Liver (tissue), 9 donors: ENCODE results near the gene CHRNA9. TPM values are rescaled to one million over a fixed set of nuclear protein-coding genes. Genes with fewer than 3 reads are reported as not detected.

Experiments used
- DNase-seq: peaks from one replicate; pipeline ENCODE4 v3.0.0-alpha.2; 2017; ENCODE audit warnings: low spot score
- H3K27ac ChIP-seq, 2 donors: one replicate each; pipeline ENCODE4 v1.7.0; 2013; ENCODE audit warnings: inconsistent platforms in 2 of 2, low read length in 2 of 2, control low read depth in 1 of 2, low read depth in 1 of 2, mild to moderate bottlenecking in 1 of 2
- H3K27me3 ChIP-seq, 4 donors: one replicate each; pipeline versions ENCODE4 v1.6.1 to v1.7.0; 2013; ENCODE audit warnings: low read length in 3 of 4, inconsistent platforms in 1 of 4, mild to moderate bottlenecking in 1 of 4, moderate library complexity in 1 of 4; ENCODE audit not compliant: control insufficient read depth in 4 of 4, insufficient read depth in 4 of 4
- H3K36me3 ChIP-seq, 4 donors: one replicate each; pipeline versions ENCODE4 v1.6.1 to v1.7.0; 2013; ENCODE audit warnings: low read length in 3 of 4, mild to moderate bottlenecking in 3 of 4, low read depth in 1 of 4, moderate library complexity in 1 of 4; ENCODE audit not compliant: control insufficient read depth in 4 of 4, insufficient read depth in 3 of 4
- H3K4me1 ChIP-seq, 4 donors: one replicate each; pipeline versions ENCODE4 v1.6.1 to v1.7.0; 2013; ENCODE audit warnings: low read length in 3 of 4, mild to moderate bottlenecking in 3 of 4, moderate library complexity in 1 of 4; ENCODE audit not compliant: control insufficient read depth in 4 of 4, insufficient read depth in 4 of 4
- H3K4me3 ChIP-seq, 3 donors: one replicate each; pipeline versions ENCODE4 v1.6.1 to v1.7.0; 2013; ENCODE audit warnings: low read length in 3 of 3, control low read depth in 1 of 3, low read depth in 1 of 3, mild to moderate bottlenecking in 1 of 3
- H3K9ac ChIP-seq, 2 donors: one replicate each; pipeline ENCODE4 v1.7.0; 2013; ENCODE audit warnings: low read length in 2 of 2, mild to moderate bottlenecking in 2 of 2, moderate library complexity in 2 of 2, control low read depth in 1 of 2, low read depth in 1 of 2
- H3K9me3 ChIP-seq, 4 donors: one replicate each; pipeline versions ENCODE4 v1.6.1 to v1.7.0; 2013; ENCODE audit warnings: low read length in 3 of 4; ENCODE audit not compliant: control insufficient read depth in 4 of 4
- EGR1 ChIP-seq, 2 donors: IDR thresholded peaks; 2 replicates each; pipeline ENCODE4 v1.6.1; 2016 to 2018; ENCODE audit warnings: antibody characterized with exemption in 2 of 2, low read depth in 2 of 2
- FOXA1 ChIP-seq: IDR thresholded peaks from 2 replicates; pipeline ENCODE4 v1.6.1; 2016; ENCODE audit warnings: antibody characterized with exemption
- GABPA ChIP-seq, 2 donors: IDR thresholded peaks in 1 of 2; conservative IDR thresholded peaks in 1 of 2; 2 replicates each; pipeline ENCODE4 v1.6.1; 2016; ENCODE audit warnings: antibody characterized with exemption in 2 of 2, mild to moderate bottlenecking in 1 of 2, moderate library complexity in 1 of 2
- HNF4A ChIP-seq, 2 donors: conservative IDR thresholded peaks; 2 replicates each; pipeline ENCODE4 v1.6.1; 2016; ENCODE audit warnings: antibody characterized with exemption in 2 of 2, mild to moderate bottlenecking in 2 of 2
- NR2F2 ChIP-seq: IDR thresholded peaks from 2 replicates; pipeline ENCODE4 v1.6.1; 2016; ENCODE audit warnings: antibody characterized with exemption
- RAD21 ChIP-seq, 2 donors: IDR thresholded peaks; 2 replicates each; pipeline ENCODE4 v1.6.1; 2016; ENCODE audit warnings: antibody characterized with exemption in 2 of 2, mild to moderate bottlenecking in 2 of 2
- RXRA ChIP-seq, 2 donors: IDR thresholded peaks; 2 replicates each; pipeline ENCODE4 v1.6.1; 2017 to 2018; ENCODE audit warnings: antibody characterized with exemption in 2 of 2, mild to moderate bottlenecking in 1 of 2
- TAF1 ChIP-seq: conservative IDR thresholded peaks from 2 replicates; pipeline ENCODE4 v1.6.1; 2016; ENCODE audit warnings: antibody characterized with exemption, mild to moderate bottlenecking
- YY1 ChIP-seq: IDR thresholded peaks from 2 replicates; pipeline ENCODE4 v1.6.1; 2016; ENCODE audit warnings: antibody characterized with exemption, mild to moderate bottlenecking
- WGBS: extraction: QIAGEN DNeasy Blood & Tissue Kit; methylation state at CpG from one replicate; pipeline ENCODE4 v1.1.7; 2013; 5-methylcytosine and 5-hydroxymethylcytosine counted together
- polyA plus RNA-seq, 2 donors: library from polyadenylated mRNA; stranded (reverse) in 1 of 2; unstranded in 1 of 2; fragments of 200-250 nt in 1 of 2; fragments of >200 nt in 1 of 2; fragmentation: Nextera tagmentation in 1 of 2; extraction: Ambion mirVana in 1 of 2; gene quantifications; one replicate each; pipeline versions ENCODE4 v1.2.1 to v1.2.3, GENCODE V29; 2013 to 2015
- total RNA-seq, 2 donors: library from RNA; depleted of rRNA; stranded (reverse); fragments of >200 nt; gene quantifications; one replicate each; pipeline ENCODE4 v1.2.3, GENCODE V29; 2014
- TF ChIP-seq, protein P1 (sequence below): IDR thresholded peaks from 2 replicates; pipeline ENCODE4 v1.6.1; 2016; ENCODE audit warnings: antibody characterized with exemption
- TF ChIP-seq, protein P2 (sequence below): IDR thresholded peaks from 2 replicates; pipeline ENCODE4 v1.6.1; 2016; ENCODE audit warnings: antibody characterized with exemption
- TF ChIP-seq, protein P3 (sequence below): IDR thresholded peaks from 2 replicates; pipeline ENCODE4 v1.6.1; 2016; ENCODE audit warnings: antibody characterized with exemption
- TF ChIP-seq, protein P4 (sequence below): fragments of 150-350 bp; IDR thresholded peaks from 2 replicates; pipeline ENCODE4 v1.5.1; 2017; ENCODE audit warnings: improper control_type of control experiment, low read depth, low read length; ENCODE audit not compliant: missing input control
- donor health status: healthy.
- donor health status: healthy.
- donor health status: healthy.
- donor health status: healthy.
- donor health status: healthy.

The CHRNA9 gene
- total and polyA plus RNA-seq, 4 donors = not detected

DNA sequence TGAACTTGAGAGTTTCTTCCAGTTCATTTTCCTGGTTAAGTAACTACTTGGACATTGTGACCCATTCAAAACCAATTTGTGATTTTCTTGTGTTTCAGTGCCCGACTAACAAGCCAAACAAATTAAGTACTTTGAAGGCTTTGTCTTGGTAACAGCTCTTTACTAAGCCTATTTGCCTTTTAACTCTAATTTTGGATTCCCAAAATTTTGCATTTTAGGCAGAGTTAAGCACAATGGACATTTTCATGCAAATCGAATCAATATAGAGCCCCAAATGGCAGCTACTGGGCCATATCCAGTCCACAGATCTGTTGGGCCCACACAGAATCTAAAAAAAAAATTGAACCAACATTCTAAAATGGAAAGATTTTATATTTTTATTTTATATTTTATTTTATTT lies 31.4 kb upstream of the CHRNA9 start:
- no peaks in the 10 kb centered on the region for H3K27me3 ChIP-seq
- H3K9me3 ChIP-seq = no peaks in the 10 kb centered on the region
- H3K4me3 ChIP-seq = no peak overlapping the region
- no peaks in the 10 kb centered on the region for H3K36me3 ChIP-seq
- H3K27ac ChIP-seq = no peak overlapping the region
- H3K4me1 ChIP-seq = no peaks in the 10 kb centered on the region
- TF ChIP-seq, protein P1, sequence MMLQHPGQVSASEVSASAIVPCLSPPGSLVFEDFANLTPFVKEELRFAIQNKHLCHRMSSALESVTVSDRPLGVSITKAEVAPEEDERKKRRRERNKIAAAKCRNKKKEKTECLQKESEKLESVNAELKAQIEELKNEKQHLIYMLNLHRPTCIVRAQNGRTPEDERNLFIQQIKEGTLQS = no peak
- TF ChIP-seq YY1 (no peak), GABPA (IDR thresholded peaks at IDR 0.05 in 1 of 2, conservative IDR thresholded peaks at IDR 0.05 in 1 of 2) (no peak), EGR1 (IDR thresholded peaks at IDR 0.05; ENCODE audit: low read depth in 2 of 2) (no peak), HNF4A (conservative IDR thresholded peaks at IDR 0.05) (no peak), RXRA (IDR thresholded peaks at IDR 0.05) (no peak)
- TF ChIP-seq, protein P2, sequence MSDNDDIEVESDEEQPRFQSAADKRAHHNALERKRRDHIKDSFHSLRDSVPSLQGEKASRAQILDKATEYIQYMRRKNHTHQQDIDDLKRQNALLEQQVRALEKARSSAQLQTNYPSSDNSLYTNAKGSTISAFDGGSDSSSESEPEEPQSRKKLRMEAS = no peak
- TF ChIP-seq, protein P3, sequence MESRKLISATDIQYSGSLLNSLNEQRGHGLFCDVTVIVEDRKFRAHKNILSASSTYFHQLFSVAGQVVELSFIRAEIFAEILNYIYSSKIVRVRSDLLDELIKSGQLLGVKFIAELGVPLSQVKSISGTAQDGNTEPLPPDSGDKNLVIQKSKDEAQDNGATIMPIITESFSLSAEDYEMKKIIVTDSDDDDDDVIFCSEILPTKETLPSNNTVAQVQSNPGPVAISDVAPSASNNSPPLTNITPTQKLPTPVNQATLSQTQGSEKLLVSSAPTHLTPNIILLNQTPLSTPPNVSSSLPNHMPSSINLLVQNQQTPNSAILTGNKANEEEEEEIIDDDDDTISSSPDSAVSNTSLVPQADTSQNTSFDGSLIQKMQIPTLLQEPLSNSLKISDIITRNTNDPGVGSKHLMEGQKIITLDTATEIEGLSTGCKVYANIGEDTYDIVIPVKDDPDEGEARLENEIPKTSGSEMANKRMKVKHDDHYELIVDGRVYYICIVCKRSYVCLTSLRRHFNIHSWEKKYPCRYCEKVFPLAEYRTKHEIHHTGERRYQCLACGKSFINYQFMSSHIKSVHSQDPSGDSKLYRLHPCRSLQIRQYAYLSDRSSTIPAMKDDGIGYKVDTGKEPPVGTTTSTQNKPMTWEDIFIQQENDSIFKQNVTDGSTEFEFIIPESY = no peak
- TF ChIP-seq, protein P4, sequence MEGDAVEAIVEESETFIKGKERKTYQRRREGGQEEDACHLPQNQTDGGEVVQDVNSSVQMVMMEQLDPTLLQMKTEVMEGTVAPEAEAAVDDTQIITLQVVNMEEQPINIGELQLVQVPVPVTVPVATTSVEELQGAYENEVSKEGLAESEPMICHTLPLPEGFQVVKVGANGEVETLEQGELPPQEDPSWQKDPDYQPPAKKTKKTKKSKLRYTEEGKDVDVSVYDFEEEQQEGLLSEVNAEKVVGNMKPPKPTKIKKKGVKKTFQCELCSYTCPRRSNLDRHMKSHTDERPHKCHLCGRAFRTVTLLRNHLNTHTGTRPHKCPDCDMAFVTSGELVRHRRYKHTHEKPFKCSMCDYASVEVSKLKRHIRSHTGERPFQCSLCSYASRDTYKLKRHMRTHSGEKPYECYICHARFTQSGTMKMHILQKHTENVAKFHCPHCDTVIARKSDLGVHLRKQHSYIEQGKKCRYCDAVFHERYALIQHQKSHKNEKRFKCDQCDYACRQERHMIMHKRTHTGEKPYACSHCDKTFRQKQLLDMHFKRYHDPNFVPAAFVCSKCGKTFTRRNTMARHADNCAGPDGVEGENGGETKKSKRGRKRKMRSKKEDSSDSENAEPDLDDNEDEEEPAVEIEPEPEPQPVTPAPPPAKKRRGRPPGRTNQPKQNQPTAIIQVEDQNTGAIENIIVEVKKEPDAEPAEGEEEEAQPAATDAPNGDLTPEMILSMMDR = no peak
- no peak for DNase-seq
- WGBS = 95% methylated on average over 2 of the region's 2 CpGs
- H3K9ac ChIP-seq = no peak overlapping the region

DNA sequence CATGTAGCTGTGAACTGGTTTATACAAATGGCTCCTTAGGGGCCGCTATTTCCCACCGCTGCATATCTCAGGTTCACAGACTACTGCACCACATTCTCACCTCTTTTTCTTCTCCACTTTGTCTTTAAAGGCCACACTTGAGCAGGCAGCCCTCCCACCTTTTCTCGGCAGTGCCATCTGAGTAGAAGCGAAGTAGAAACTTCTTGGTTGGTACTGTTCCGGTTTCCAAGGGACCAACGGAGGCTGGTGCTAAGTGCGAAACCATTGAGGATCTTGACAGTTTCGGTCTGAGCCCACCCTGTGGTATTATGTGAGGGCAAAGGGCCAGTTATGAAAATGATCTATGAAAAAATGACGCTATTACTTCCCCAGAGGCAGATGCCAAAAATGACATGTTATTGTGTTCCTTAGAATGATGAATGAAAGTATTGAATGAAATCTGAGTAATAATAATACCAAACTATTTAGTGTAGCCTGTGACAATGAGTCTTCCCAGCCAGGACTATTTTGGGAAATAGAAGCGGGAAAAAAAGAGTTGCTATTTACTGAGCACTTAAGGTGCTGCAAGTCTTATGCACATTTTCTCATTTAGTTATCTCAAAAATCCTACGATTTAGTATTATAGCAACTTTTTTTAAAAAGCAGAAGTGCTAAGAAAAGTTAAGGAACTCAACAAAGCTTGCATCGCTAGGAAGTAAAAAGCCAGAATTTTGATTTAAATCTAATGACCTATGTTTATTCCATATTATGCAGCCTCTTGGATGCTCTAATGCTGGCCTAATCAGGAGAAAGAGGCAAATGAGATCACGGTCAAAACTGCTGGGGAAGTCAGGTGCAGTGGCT lies 29.6 kb upstream of the CHRNA9 start:
- Histone ChIP-seq H3K27ac (peak overlapping the region in 1 of 2 donors; percentile 4), H3K4me3 (no peak overlapping the region)
- TF ChIP-seq RXRA (IDR thresholded peaks at IDR 0.05) (no peak), NR2F2 (no peak), RAD21 (IDR thresholded peaks at IDR 0.05) (peak in 1 of 2 donors; percentile 4), HNF4A (conservative IDR thresholded peaks at IDR 0.05) (no peak), FOXA1 (no peak), YY1 (no peak), TAF1 (no peak)
- TF ChIP-seq, protein P2 = no peak

More for the DNA sequence above, 29.6 kb upstream of the CHRNA9 start:
- no peak for DNase-seq
- no peaks in the 10 kb centered on the region for H3K9me3 ChIP-seq
- H3K27me3 ChIP-seq = no peaks in the 10 kb centered on the region
- no peak overlapping the region for H3K9ac ChIP-seq
- H3K4me1 ChIP-seq = peaks cover 0 to 3% (median 1%) of the 10 kb centered on the region in 4 donors
- 73% methylated on average over 13 of the region's 13 CpGs for WGBS
- no peaks in the 10 kb centered on the region for H3K36me3 ChIP-seq
